Panc1 (cell line): ENCODE results near the gene TEX264. TPM values are rescaled to one million over a fixed set of nuclear protein-coding genes. Genes with fewer than 3 reads are reported as not detected.

ENCODE experiments used
- ATAC-seq: fragments of 200-7000 bp; cut with Tn5 transposase; 2 replicates; pipeline ENCODE4 v1.9.1; 2020; ENCODE audit warnings: mild to moderate bottlenecking, moderate library complexity
- BruUV-seq: library from RNA; stranded (reverse); fragments of 400-500 nt; replicated peaks from 2 replicates; lab custom pipeline; 2021; lab: Mats Ljungman, UMichigan
- CTCF ChIA-PET: fragments of 300-600 bp; sonication (Branson Sonifier 250); formaldehyde crosslinking; loops from one replicate; lab custom pipeline; 2022; ENCODE audit warnings: antibody characterized with exemption; lab: Charles Lee
- POLR2A ChIA-PET: fragments of 300-600 bp; sonication (Branson Sonifier 250); formaldehyde crosslinking; loops from one replicate; lab custom pipeline; 2022; ENCODE audit warnings: antibody characterized with exemption; lab: Charles Lee
- DNase-seq: peaks from one replicate; pipeline ENCODE4 v3.0.0-alpha.2; 2010; ENCODE audit warnings: low read depth, low spot score
- H3K27ac ChIP-seq: 2 replicates; pipeline ENCODE4 v1.5.1; 2011; ENCODE audit warnings: mild to moderate bottlenecking, low read length, inconsistent platforms
- H3K27me3 ChIP-seq: fragments of 200-500 bp; sonication (Bioruptor generic); 2 replicates; pipeline ENCODE4 v1.6.0; 2014; ENCODE audit warnings: low read length, inconsistent platforms; ENCODE audit not compliant: control insufficient read depth, insufficient read depth
- H3K36me3 ChIP-seq: fragments of 200-500 bp; sonication (Bioruptor generic); 2 replicates; pipeline ENCODE4 v1.5.1; 2014; ENCODE audit warnings: inconsistent platforms, mild to moderate bottlenecking, low read length, moderate library complexity; ENCODE audit not compliant: control insufficient read depth, insufficient read depth
- H3K4me1 ChIP-seq: 2 replicates; pipeline ENCODE4 v1.5.1; 2011; ENCODE audit warnings: inconsistent platforms, mild to moderate bottlenecking, low read length, moderate library complexity; ENCODE audit not compliant: control insufficient read depth, insufficient read depth
- H3K4me3 ChIP-seq, 2 experiments: 2 replicates each; pipeline ENCODE4 v1.5.1; 2011 to 2012; ENCODE audit warnings: low read depth in 2 of 2, low read length in 2 of 2, mild to moderate bottlenecking in 2 of 2, inconsistent platforms in 1 of 2, moderate library complexity in 1 of 2
- H3K9me3 ChIP-seq: fragments of 200-500 bp; sonication (Bioruptor generic); 2 replicates; pipeline ENCODE4 v1.5.1; 2014; ENCODE audit warnings: low read depth, mild to moderate bottlenecking, inconsistent platforms, low read length, moderate library complexity; ENCODE audit not compliant: control insufficient read depth, insufficient read depth
- POLR2AphosphoS5 ChIP-seq: IDR thresholded peaks from 2 replicates; pipeline ENCODE4 v1.6.1; 2012; ENCODE audit warnings: mild to moderate bottlenecking, low read depth, low read length, moderate library complexity
- SIN3A ChIP-seq: IDR thresholded peaks from 2 replicates; pipeline ENCODE4 v1.6.1; 2012; ENCODE audit warnings: low read depth, mild to moderate bottlenecking, low read length, moderate library complexity, borderline replicate concordance; ENCODE audit not compliant: insufficient read depth
- TCF7L2 ChIP-seq: IDR thresholded peaks from 2 replicates; pipeline ENCODE4 v1.6.1; 2011; ENCODE audit warnings: mild to moderate bottlenecking, low read depth, low read length, inconsistent platforms
- in situ Hi-C: cut with HindIII; loops from 2 replicates; pipeline ENCODE4 v1.10.0; 2016; ENCODE audit warnings: low sequenced_read_pairs, low pct_unique_long_range_greater_than_20kb
- intact Hi-C: fragments of 100-400 bp; cut with micrococcal nuclease; formaldehyde crosslinking; loops from one replicate; pipeline ENCODE4 v1.10.0; 2022; ENCODE audit not compliant: unreplicated experiment
- total RNA-seq: library from RNA; stranded (reverse); gene quantifications from one replicate; pipeline ENCODE4 v1.2.1, GENCODE V29; 2021; ENCODE audit not compliant: unreplicated experiment
- TF ChIP-seq, protein P1 (sequence below): fragments of 450-650 bp; IDR thresholded peaks from 2 replicates; pipeline ENCODE4 v1.5.1; 2017; ENCODE audit warnings: mild to moderate bottlenecking
- TF ChIP-seq, protein P2 (sequence below), 2 experiments: IDR thresholded peaks; 2 replicates each; pipeline ENCODE4 v1.6.1; 2011 to 2012; ENCODE audit warnings: low read depth in 2 of 2, control low read depth in 1 of 2, low read length in 1 of 2, mild to moderate bottlenecking in 1 of 2, moderate library complexity in 1 of 2; ENCODE audit not compliant: insufficient read depth in 1 of 2

Gene TEX264
- total RNA-seq, 1 experiment from 2014 or later: 45.8 TPM

DNA sequence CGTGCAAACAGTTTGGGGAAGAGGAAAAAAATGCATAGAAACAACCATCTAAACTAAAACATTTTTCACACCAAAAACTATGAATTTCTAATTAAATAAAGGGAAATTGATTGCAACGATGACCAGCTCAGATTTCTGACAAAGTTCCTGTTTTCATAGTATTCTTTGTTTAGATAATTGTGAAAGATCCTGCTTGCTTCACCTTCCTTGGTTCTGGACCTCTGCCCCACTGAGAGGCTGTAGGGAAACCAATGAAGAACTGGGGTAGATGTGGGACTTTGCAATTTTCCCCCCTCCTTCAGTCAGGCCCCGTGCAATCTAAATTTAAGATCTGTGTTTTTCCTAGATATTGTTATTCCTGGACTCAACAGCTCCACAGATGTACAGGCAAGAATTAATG, 13.8 kb upstream of the TEX264 start:
- Histone ChIP-seq H3K36me3 (no peaks in the 10 kb centered on the region; the same call in 1 of the 2 replicates), H3K27ac (no peak overlapping the region), H3K4me1 (no peaks in the 10 kb centered on the region), H3K9me3 (no peaks in the 10 kb centered on the region), H3K27me3 (no peaks in the 10 kb centered on the region), H3K4me3 (no peak overlapping the region)
- no TSS peak for BruUV-seq
- ATAC-seq (no peak), DNase-seq (no peak)
- POLR2A ChIA-PET: no interaction called here
- CTCF ChIA-PET: no interaction called here
- intact Hi-C loops: no loop called here
- TF ChIP-seq, protein P1, sequence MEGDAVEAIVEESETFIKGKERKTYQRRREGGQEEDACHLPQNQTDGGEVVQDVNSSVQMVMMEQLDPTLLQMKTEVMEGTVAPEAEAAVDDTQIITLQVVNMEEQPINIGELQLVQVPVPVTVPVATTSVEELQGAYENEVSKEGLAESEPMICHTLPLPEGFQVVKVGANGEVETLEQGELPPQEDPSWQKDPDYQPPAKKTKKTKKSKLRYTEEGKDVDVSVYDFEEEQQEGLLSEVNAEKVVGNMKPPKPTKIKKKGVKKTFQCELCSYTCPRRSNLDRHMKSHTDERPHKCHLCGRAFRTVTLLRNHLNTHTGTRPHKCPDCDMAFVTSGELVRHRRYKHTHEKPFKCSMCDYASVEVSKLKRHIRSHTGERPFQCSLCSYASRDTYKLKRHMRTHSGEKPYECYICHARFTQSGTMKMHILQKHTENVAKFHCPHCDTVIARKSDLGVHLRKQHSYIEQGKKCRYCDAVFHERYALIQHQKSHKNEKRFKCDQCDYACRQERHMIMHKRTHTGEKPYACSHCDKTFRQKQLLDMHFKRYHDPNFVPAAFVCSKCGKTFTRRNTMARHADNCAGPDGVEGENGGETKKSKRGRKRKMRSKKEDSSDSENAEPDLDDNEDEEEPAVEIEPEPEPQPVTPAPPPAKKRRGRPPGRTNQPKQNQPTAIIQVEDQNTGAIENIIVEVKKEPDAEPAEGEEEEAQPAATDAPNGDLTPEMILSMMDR: no peak
- no peak for TF ChIP-seq TCF7L2
- no peak for TF ChIP-seq POLR2AphosphoS5
- no peak for TF ChIP-seq SIN3A
- TF ChIP-seq, protein P2, sequence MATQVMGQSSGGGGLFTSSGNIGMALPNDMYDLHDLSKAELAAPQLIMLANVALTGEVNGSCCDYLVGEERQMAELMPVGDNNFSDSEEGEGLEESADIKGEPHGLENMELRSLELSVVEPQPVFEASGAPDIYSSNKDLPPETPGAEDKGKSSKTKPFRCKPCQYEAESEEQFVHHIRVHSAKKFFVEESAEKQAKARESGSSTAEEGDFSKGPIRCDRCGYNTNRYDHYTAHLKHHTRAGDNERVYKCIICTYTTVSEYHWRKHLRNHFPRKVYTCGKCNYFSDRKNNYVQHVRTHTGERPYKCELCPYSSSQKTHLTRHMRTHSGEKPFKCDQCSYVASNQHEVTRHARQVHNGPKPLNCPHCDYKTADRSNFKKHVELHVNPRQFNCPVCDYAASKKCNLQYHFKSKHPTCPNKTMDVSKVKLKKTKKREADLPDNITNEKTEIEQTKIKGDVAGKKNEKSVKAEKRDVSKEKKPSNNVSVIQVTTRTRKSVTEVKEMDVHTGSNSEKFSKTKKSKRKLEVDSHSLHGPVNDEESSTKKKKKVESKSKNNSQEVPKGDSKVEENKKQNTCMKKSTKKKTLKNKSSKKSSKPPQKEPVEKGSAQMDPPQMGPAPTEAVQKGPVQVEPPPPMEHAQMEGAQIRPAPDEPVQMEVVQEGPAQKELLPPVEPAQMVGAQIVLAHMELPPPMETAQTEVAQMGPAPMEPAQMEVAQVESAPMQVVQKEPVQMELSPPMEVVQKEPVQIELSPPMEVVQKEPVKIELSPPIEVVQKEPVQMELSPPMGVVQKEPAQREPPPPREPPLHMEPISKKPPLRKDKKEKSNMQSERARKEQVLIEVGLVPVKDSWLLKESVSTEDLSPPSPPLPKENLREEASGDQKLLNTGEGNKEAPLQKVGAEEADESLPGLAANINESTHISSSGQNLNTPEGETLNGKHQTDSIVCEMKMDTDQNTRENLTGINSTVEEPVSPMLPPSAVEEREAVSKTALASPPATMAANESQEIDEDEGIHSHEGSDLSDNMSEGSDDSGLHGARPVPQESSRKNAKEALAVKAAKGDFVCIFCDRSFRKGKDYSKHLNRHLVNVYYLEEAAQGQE (IDR thresholded peaks at IDR 0.05; ENCODE audit: insufficient read depth in 1 of 2, low read depth in 2 of 2, low read length in 1 of 2): no peak
- in situ Hi-C loops: no loop called here

DNA sequence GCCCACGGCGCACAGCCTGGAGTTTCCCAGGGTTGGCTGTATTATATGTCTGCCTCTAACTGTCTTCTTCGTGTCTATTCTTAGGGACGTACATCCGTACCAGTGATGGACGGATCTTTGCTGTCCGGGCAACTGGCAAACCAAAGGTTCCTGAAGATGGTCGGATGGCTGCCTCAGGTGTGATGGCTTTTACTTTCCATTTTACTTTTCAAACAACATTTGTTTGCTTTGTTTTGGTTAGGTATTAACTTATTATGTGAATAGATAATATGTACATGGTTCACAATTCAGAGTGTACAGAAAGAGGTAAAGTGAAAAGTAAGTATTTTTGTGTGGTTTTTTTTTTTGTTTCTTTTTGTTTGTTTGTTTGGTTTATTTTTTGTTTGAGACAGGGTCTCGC, 11.1 kb upstream of the TEX264 start:
- TF ChIP-seq SIN3A (no peak), POLR2AphosphoS5 (no peak), TCF7L2 (no peak)
- TF ChIP-seq, protein P1: no peak
- TF ChIP-seq, protein P2 (IDR thresholded peaks at IDR 0.05; ENCODE audit: insufficient read depth in 1 of 2, low read depth in 2 of 2, low read length in 1 of 2): no peak
- no peak for DNase-seq
- no peaks in the 10 kb centered on the region for H3K9me3 ChIP-seq
- H3K4me1 ChIP-seq: no peaks in the 10 kb centered on the region
- no peaks in the 10 kb centered on the region; the same call in 1 of the 2 replicates for H3K36me3 ChIP-seq
- intact Hi-C loops (no loop called here), in situ Hi-C loops (no loop called here)
- H3K27ac ChIP-seq: no peak overlapping the region
- H3K27me3 ChIP-seq: no peaks in the 10 kb centered on the region
- POLR2A ChIA-PET: no interaction called here
- CTCF ChIA-PET: no interaction called here
- BruUV-seq: no TSS peak
- no peak for ATAC-seq
- no peak overlapping the region for H3K4me3 ChIP-seq
